LHCN-M2 (cell line): ENCODE results near the gene TRMT112. TPM values are rescaled to one million over a fixed set of nuclear protein-coding genes. Genes with fewer than 3 reads are reported as not detected.

Experiments used
- DNase-seq: peaks from one replicate; pipeline ENCODE4 v3.0.0-alpha.2; 2012; ENCODE audit warnings: low read depth
- total RNA-seq: library from RNA; depleted of rRNA; stranded (reverse); fragments of >200 nt; gene quantifications from 2 replicates; pipeline ENCODE4 v1.2.3, GENCODE V29; 2014

TRMT112 gene
- total RNA-seq, 1 experiment from 2014 or later, result 261 TPM

DNA sequence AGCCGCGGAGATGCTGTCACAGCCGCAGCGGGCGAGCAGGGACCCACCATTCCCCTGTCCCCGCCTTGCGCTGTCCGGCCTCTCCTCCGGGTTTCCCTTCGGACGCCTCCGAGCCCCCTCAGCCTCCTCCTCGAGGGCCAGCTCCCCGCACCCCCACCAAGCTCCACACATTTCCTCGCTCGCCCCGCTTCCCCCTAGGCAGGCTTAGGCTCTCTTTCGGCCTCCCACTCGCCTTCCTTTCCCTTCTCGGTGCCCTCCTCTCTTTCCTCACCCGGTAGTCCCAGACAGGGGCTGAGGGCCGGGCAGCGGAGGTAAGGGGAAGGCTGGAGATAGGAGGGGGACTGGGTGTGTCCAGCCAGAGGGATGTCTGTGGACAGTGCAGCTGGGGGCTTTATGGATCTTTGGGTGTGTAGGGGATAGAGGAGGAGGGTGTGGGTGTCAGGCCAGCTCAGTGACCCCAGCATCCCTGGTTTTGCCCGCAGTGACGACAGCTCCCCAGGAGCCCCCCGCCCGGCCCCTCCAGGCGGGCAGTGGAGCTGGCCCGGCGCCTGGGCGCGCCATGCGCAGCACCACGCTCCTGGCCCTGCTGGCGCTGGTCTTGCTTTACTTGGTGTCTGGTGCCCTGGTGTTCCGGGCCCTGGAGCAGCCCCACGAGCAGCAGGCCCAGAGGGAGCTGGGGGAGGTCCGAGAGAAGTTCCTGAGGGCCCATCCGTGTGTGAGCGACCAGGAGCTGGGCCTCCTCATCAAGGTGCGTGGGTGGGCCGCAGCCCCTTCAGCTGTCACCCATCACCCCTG lies 24.7 kb downstream of the TRMT112 start:
- DNase-seq, result no peak

DNA sequence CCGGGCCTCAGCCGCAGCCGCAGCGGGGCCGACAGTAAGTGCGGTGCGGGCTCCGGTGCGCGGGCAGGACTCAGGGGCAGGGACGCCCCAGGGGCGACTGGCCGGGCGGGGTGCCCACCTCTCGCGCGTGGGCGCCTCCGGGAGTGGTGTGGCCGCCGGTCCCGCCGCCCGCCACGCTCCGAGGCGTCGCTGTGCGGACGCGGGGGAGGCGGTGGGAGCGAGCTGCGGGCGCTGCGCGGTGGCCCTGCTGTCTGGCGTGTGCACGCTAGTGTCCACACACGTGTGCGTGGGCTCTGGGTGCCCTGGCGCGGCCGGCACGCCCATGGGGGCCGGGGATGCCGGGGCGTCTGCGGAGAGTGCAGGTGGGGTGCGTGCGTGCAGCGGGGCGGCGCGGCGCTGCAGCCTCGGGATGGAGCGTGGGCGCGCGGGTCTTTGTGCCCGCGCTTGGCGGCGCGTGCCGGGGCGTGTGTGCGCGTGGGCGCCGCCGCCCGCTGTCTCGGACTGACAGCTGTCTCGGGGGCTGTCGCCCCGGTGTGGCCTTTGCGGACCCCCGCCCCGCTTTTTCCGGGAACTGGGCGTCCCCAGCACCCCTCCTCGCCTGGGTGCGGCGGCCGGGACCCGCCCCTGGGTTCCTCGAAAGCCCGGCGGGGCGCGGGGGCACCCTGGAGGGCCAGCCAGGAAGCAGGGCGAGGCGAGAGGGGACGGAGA lies 25.5 kb downstream of the TRMT112 start:
- no peak for DNase-seq

DNA sequence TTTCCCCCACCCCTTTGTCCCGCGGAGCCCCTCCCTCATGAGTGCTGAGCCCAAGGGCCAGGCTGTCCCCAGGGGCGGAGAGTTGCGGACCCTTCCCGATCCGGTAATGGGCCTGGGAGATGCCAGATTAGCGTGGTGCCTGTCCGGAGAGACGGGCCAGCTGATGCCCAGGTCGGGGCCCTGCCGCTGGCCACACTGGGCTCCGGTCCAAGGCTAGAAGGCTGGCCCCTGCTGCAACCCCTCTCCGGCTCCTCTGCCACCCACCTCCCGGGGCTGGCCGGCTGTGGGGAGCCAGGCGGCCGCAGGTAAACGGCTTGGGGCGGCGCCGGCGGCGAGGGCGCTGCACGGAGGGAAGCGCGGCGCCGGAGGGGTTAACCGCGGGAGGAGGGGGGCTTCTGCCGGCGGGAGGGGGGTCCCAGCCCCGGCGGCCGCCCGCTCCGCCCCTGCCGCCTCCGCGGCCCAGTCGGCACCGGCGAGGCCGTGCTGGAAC lies 26.1 kb downstream of the TRMT112 start, which contains the start of gene KCNK4:
Gene KCNK4 (plus strand): TSS at position 41 of the 490 bp plus-strand sequence. CDS start 1,717 bp downstream, outside the sequence.
- DNase-seq, result no peak

DNA sequence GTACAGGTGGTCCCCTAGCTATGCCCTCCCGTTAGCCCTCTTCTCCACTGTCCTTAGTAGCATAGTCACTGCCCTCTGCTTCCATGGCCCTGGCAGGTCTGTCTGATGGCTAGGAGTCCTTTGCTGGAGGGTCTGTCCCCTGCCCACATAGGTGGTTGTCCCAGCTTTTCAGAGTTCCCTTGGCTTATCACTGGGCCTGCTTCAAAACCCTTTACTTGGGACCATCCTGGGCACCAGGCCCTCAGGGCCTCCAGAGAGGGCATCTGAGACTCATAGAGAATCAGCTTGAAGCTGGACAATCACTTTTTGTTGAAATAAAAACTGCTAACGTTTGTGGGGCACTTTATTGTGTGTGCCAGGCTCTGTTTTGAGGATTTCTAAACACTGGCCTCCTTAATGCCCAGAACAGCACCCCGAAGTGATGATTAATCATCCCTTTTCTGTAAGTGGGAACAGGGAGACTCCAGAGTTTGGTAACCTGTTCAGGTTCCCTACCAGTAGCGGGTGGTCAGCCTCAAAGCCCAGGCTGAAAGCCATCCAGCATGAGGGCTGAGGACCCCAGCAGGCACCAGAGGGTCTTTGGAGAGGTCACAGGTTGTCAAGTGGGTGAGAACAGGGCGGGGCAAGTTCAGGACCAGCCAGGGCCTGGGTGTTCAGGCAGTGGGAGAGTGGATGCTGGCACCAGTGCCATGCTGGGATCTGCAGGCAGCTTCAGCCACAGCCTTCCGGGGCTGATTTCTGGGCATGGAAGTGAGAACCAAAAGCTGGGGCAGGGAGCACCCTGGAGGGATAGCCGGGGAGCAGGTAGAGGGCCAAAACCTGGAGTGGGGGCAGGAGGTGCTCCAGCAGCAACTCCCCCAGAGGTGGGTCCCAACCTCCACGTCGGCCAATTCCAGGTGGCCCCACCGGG lies 26.8 kb downstream of the TRMT112 start:
- no peak for DNase-seq

DNA sequence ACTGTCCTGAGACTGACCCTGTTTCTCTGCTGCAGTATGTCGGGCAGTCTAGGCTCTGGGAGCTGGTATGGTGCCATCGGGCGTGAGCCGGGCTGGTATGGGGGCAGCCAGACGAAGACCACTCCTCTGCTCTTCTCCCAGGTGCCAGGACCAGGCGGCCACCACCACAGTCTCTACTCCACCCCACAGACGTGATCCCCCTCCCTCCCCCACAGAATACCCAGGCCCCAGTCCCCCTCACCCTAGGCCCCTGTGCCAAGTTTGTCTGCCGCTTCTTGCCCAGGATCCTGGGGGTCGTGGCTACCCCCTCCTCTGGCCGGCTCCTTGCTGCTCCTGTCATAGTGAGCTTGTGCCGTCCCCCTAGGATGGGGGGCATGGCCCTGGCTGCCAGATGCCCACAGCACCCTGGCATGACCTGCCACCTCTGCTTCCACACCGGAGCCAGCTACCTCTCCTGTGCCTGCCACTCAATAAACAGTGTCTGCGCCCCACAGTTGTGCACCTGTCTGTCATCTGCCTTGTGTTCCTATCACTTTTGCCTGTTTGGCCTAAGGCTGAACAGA lies 28.3 kb downstream of the TRMT112 start:
- no peak for DNase-seq

DNA sequence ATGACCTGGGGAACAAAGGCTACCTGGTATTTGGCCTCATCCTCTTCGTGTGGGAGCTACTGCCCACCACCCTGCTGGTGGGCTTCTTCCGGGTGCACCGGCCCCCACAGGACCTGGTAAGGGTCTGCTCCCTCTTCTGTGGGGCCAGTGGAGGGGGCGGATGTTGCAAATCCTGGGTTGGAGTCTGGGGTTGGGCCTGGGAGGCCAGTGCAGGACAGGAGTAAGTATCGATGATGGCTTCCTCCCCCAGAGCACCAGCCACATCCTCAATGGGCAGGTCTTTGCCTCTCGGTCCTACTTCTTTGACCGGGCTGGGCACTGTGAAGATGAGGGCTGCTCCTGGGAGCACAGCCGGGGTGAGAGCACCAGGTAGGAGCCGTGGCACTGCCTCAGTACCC lies 29.0 kb downstream of the TRMT112 start:
- DNase-seq, result no peak

DNA sequence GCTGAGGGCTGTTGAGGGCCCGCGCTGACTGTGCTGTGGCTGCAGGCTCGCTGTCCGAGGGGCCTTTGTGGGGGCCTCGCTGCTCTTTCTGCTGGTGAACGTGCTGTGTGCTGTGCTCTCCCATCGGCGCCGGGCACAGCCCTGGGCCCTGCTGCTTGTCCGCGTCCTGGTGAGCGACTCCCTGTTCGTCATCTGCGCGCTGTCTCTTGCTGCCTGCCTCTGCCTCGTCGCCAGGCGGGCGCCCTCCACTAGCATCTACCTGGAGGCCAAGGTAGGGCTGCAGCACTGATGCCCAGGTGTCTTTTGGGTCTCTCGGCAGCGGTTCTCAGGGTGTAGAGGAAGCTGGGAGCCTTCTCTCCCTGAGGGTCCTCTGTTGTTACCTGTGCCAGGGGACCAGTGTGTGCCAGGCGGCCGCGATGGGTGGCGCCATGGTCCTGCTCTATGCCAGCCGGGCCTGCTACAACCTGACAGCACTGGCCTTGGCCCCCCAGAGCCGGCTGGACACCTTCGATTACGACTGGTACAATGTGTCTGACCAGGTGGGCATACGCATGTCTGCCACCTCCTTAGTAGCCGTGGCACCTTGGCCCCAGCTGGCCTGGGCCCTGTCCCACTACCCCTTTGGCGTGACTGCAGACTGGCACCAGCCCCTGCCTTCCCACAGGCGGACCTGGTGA lies 29.5 kb downstream of the TRMT112 start:
- no peak for DNase-seq

DNA sequence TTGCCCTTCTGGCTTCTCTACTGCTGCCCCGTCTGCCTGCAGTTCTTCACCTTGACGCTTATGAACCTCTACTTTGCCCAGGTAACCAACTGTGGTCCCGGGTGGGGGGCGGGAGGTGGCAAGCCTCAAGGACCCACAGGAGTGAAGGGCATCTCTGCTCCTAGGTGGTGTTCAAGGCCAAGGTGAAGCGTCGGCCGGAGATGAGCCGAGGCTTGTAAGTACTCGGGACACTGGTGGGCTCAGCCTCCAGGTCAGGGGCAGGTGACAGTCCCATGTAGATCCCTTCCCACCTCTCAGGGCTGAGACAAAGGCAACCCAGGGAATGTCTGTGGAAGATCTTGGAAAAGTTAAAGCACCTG lies 30.6 kb downstream of the TRMT112 start:
- no peak for DNase-seq

DNA sequence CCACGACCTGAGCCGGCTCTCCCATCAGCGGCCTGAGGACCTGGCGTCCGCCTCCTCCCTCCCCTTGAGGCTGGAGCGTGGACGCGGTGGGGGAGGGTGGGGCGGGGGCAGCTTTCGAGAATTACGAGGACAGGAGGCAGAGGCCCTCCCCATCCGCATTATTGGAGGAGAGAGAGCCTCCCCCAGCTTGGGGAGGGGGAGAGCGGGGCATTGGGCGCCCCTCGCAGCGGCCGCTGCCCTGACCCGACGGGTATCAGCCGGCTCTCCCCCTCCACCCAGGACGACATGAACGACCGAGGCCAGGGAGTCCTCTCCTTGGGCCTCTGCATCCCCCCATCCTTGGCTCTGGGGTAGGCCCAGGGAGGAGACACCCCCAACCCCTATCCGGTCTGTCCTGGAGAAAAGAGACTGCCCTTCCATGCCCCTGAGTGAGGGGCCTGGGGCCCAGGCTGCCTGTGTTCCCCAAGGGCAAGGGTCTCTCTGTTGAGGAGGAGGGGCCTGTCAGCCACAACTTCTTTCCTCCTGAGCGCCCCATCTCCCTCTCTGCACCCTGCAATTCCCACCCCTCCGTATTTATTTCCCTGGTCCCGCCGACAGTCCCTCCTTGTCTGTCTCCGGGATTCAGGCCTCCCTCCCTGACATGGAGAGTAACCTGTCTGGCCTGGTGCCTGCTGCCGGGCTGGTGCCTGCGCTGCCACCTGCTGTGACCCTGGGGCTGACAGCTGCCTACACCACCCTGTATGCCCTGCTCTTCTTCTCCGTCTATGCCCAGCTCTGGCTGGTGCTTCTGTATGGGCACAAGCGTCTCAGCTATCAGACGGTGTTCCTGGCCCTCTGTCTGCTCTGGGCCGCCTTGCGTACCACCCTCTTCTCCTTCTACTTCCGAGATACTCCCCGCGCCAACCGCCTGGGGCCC lies 31.2 kb downstream of the TRMT112 start:
- DNase-seq, result peak; percentile 19

DNA sequence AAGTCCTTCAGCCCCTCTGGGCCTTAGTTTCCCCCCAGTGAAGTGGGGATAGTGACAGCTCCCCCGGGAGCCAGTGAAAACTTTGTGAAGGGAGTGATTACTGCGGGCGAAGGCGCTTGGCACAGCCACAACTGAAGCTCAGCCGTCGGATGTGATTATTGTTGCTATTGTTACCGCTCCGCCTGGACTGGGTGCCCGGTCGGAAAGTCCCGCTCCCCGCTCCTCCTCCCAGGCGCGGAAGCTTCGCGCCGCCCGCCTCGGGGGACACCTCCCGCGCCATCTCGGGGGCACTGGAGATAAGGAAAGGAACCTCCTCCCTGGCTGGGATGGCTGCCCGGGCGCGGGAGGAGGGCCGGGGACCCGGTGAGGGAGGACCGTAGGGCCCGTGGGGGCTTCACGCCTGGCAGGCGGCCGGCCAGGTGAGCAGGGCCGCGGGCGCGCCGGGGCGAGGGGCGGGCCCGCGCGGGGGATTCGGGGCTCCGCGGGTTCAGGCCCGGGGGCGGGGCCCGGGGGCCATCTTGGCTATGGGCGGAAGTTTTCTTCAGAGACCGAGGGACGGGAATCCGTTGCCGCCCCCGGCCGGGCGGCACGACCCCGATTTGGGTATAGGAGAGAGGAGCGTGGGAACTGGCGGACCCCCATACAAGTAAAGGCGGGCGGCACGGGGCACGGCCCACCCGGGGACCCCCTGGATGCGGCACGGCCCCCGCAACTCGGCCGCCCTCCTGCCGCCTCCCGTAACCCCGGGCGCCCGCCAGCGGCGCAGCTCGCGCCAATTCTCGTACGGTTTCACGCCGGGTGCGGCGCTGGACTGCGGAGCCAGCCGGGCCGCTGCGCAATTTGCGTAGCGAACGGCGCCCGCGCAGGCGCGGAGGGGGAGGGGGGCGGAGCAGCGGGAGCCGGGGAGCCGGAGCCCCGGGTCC lies 32.1 kb downstream of the TRMT112 start, which contains the start of gene GPR137:
Gene GPR137 (plus strand): TSS at position 887 of the 923 bp plus-strand sequence. CDS start 677 bp downstream, outside the sequence.
- DNase-seq, result peak; percentile 56

DNA sequence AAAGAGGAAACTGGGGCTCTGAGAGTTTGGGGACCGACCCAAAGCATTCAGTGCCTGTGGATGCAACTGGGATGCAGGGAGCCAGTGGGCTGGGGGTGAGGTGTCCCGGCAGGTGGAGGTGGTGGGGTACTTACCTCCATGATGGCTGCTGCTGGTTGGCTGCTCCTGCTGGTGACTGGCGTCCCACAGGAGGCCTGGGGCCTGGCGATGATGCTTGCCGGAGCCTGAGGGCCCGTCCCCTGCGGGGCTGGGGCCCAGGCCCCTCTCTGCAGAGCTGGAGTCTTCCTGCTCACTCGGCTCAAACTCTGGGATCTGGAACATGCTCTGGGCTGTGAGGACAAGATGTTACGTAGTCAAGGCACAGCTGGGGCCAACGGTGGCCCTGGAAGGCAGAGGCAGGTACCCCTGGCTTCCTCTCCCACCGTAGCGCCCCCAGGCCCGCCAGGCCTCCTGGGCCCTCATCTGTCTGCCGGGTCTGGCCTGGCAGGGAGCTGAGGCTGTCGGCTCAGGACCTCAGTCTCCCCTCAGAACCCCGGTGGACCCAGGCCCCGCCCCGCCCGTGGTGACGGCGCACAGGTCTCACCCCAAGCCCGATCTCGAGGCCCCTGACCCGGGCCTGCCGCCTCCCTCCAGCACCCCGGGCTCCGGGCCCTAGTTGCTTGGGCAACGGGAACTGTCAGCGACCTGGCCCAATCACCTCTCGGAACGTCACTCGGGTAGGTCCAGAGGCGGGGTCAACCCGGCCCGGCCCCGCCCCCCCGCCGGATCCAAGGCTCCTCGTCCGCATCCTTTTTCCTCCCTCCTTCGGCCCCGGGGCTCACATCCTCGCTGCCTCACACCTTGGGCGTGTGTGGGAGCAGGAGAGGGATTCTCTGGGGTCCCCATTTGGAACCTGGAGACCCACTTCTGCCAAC lies 33.1 kb downstream of the TRMT112 start, which contains the start of gene BAD:
Gene BAD (minus strand): TSS at position 618 of the 914 bp plus-strand sequence. CDS start 297 bp downstream, at position 321.
- peak; percentile 86 for DNase-seq

DNA sequence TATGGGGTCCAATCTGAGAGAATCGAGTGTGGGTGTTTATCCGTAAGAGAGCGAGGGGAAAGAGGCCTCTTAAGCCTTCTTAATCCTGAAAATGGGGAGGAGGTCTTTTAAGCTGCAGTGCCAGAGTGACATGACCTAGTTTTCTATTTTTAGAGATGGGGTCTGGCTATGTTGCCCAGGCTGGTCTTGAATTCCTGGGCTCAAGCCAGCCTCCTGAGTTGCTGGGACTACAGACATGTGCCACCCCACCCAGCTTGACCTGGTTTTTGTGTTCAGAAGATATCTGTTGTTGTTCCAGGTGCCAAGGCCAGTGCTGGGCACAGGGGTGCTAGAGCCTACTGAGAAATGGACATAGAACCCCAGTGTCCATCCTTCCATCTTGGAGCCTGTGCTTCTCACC lies 34.3 kb downstream of the TRMT112 start:
- no peak for DNase-seq

DNA sequence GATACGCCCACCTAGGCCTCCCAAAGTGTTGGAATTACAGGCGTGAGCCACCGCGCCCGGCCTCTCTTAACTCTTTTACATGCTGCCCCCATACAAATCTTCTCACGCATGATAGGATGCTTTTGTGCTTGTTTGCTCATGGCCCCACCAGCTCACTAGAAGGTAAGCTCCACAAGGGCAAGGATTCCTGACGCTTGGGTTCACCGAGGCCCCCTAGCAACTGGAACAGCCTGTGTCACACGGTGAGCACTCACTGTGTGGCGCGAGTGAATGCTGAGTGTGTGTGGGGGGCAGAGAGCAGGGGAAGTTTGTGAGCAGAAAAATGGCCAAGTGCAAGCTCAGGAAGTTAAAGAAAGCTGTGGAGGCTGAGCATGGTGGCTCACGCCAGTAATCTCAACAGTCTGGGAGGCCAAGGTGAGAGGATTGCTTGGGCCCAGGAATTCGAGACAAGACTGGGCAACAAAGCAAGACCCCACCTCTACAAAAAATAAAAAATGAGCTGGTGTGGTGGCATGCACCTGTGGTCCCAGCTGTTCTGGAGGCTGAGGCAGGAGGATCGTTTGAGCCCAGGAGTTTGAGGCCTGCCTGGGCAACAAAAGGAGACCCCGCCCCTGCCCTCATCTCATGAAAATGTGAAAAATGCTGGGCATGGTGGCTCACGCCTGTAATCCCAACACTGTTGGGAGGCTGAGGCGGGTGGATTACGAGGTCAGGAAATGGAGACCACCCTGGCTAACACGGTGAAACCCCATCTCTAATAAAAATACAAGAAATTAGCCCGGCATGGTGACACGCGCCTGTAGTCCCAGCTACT lies 35.2 kb downstream of the TRMT112 start:
- DNase-seq, result no peak

DNA sequence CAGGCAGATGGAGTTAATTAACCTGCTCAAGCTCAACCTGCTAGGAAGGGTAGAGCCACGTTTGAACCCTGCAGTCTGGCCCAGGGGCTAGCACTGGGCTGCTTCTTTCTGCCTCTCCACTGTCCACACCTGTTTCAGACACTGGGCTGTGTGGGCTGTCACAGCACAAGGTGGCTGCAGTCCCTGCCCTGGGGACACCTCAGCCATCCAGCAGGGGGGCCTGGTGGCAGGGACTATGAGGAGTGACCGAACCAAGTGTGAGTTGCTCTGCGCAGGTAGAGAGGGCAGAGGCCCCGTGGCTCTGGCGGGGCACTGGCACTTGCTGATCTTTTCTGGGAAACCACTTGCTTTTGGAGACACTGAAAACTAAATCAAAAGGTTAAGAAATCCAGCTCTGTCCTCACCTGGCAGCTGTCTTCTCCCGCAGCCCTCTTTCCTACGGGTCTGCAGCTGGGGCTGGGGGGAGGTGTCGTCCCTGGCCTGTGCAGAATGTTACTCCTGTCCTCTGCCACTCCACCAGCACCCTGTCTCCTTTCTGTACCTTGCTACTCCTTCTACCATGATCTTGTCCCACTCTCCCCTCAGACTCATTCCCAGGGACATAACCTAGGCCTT lies 38.7 kb downstream of the TRMT112 start:
- DNase-seq, result no peak

DNA sequence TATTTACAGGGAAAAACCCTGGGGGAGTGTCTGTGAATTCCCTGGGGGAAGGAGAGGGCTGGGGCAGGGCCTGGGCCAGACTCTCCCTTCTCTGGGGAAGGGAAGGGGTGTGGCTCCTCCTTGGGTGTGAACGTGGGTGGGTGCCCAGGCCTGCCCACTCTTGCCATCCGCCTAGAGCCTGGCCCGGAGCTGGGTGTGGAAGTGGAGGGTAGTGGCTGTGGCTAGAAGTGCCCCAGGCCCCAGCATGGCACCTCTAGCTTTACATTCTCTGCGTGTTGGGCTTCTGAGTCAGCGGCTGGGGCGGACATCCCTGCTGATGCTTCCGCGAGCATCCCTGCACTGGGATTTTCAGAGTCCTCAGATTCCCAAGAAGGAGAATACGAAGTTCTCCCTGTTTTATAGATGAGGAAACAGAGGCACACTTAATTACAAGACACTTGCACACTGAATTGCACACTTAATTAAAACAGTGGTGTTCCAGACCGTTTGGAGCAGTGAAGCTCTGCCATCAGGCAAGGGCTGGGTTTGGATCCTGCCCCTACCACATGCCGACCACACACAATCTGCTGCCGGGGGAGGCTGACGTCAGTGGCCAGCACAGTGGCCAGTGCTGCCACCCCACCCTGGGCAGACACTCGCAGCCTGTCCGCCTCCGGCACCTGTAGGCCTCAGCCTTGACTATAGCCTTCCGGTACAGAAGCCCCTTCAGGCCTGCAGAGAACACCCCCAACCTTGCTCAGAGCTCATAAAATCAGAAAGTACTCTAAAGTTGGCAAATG lies 40.5 kb downstream of the TRMT112 start:
- DNase-seq, result no peak
